HG02885 (cell line): Measurements from ENCODE around the gene FRRS1L.

Source experiments
- ATAC-seq: cut with Tn5 transposase; IDR thresholded peaks from one replicate; pipeline ENCODE4 v1.9.1; 2021; ENCODE audit warnings: mild to moderate bottlenecking; ENCODE audit not compliant: unreplicated experiment, poor library complexity

Gene FRRS1L

GRCh38 chr9:109083141-109083540 is 83.9 kb downstream of the FRRS1L start:
- ATAC-seq, result no peak

GRCh38 chr9:109082091-109082620 is 84.9 kb downstream of the FRRS1L start:
- ATAC-seq, result no peak
